Measurements from ENCODE around the gene RAMP1.
"Not testable (repeated sequence)": the region's sequence is repeated elsewhere in the genome, so short reads cannot be mapped to it uniquely, and the experiment has no call there.

The RAMP1 gene

GRCh38 chr2:237863689-237864443 lies 4.4 kb downstream of the RAMP1 start:
- DNase-seq (ENCODE audit: low read depth), result no peak

- DNase-seq (ENCODE audit: low read depth), result no peak
Measured at GRCh38 chr2:237864444-237864931, 5.1 kb downstream of the RAMP1 start.

GRCh38 chr2:237864940-237865622 lies 5.7 kb downstream of the RAMP1 start:
- no peak for DNase-seq (ENCODE audit: low read depth)

- no peak for DNase-seq (ENCODE audit: low read depth)
Measured at GRCh38 chr2:237865623-237866041, 6.2 kb downstream of the RAMP1 start.

GRCh38 chr2:237866101-237866621 lies 6.7 kb downstream of the RAMP1 start:
- no peak for DNase-seq (ENCODE audit: low read depth)

GRCh38 chr2:237867465-237867864 lies 8.0 kb downstream of the RAMP1 start:
- DNase-seq (ENCODE audit: low read depth), result no peak

- DNase-seq (ENCODE audit: low read depth), result not testable (repeated sequence)
Measured at GRCh38 chr2:237868074-237868473, 8.7 kb downstream of the RAMP1 start.

GRCh38 chr2:237868631-237869342 lies 9.4 kb downstream of the RAMP1 start:
- DNase-seq (ENCODE audit: low read depth), result no peak

GRCh38 chr2:237869343-237870102 lies 10.1 kb downstream of the RAMP1 start:
- no peak for DNase-seq (ENCODE audit: low read depth)

GRCh38 chr2:237870126-237870525 lies 10.7 kb downstream of the RAMP1 start:
- DNase-seq (ENCODE audit: low read depth), result no peak

- DNase-seq (ENCODE audit: low read depth), result peak; percentile 18
Measured at GRCh38 chr2:237870754-237871651, 11.6 kb downstream of the RAMP1 start.

- no peak for DNase-seq (ENCODE audit: low read depth)
Measured at GRCh38 chr2:237872178-237872887, 12.9 kb downstream of the RAMP1 start.

- DNase-seq (ENCODE audit: low read depth), result no peak
Measured at GRCh38 chr2:237873421-237873831, 14.0 kb downstream of the RAMP1 start.

- no peak for DNase-seq (ENCODE audit: low read depth)
Measured at GRCh38 chr2:237873897-237874551, 14.6 kb downstream of the RAMP1 start.

- DNase-seq (ENCODE audit: low read depth), result no peak
Measured at GRCh38 chr2:237874585-237875161, 15.2 kb downstream of the RAMP1 start.

GRCh38 chr2:237875256-237876060 lies 16.0 kb downstream of the RAMP1 start:
- no peak for DNase-seq (ENCODE audit: low read depth)

- DNase-seq (ENCODE audit: low read depth), result no peak
Measured at GRCh38 chr2:237876061-237876526, 16.7 kb downstream of the RAMP1 start.

- DNase-seq (ENCODE audit: low read depth), result no peak
Measured at GRCh38 chr2:237876532-237876931, 17.1 kb downstream of the RAMP1 start.

All from CMK (cell line).